Neural cell (in vitro differentiated cells): ENCODE data around the gene DNHD1.

Experiments
- EZH2 ChIP-seq: fragments of 200-600, 300-800 bp; shearing (Covaris generic), sonication (generic); IDR thresholded peaks from 2 replicates; pipeline ENCODE4 v1.6.1; 2014; ENCODE audit warnings: antibody characterized with exemption, low read length, borderline replicate concordance, mild to moderate bottlenecking; ENCODE audit not compliant: insufficient read depth, poor library complexity, severe bottlenecking
- MXI1 ChIP-seq: fragments of 450-650 bp; conservative IDR thresholded peaks from 2 replicates; pipeline ENCODE4 v1.6.1; 2014; ENCODE audit warnings: antibody characterized with exemption, mild to moderate bottlenecking; ENCODE audit not compliant: poor library complexity, severe bottlenecking
- RAD21 ChIP-seq: fragments of 450-650 bp; conservative IDR thresholded peaks from 2 replicates; pipeline ENCODE4 v1.6.1; 2014; ENCODE audit warnings: antibody characterized with exemption, mild to moderate bottlenecking, moderate library complexity
- REST ChIP-seq: IDR thresholded peaks from 2 replicates; pipeline ENCODE4 v1.6.1; 2012; ENCODE audit warnings: borderline replicate concordance
- TF ChIP-seq, protein P1 (sequence below): fragments of 450-650 bp; IDR thresholded peaks from 2 replicates; pipeline ENCODE4 v1.5.1; 2014; ENCODE audit warnings: antibody characterized with exemption, mild to moderate bottlenecking, moderate library complexity; ENCODE audit not compliant: poor library complexity, severe bottlenecking

GRCh38 chr11:6618117-6619003, 121.3 kb downstream of the DNHD1 start:
- no peak for TF ChIP-seq REST
- TF ChIP-seq, protein P1, sequence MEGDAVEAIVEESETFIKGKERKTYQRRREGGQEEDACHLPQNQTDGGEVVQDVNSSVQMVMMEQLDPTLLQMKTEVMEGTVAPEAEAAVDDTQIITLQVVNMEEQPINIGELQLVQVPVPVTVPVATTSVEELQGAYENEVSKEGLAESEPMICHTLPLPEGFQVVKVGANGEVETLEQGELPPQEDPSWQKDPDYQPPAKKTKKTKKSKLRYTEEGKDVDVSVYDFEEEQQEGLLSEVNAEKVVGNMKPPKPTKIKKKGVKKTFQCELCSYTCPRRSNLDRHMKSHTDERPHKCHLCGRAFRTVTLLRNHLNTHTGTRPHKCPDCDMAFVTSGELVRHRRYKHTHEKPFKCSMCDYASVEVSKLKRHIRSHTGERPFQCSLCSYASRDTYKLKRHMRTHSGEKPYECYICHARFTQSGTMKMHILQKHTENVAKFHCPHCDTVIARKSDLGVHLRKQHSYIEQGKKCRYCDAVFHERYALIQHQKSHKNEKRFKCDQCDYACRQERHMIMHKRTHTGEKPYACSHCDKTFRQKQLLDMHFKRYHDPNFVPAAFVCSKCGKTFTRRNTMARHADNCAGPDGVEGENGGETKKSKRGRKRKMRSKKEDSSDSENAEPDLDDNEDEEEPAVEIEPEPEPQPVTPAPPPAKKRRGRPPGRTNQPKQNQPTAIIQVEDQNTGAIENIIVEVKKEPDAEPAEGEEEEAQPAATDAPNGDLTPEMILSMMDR, result no peak
- TF ChIP-seq EZH2, result no peak
- no peak for TF ChIP-seq RAD21
- no peak for TF ChIP-seq MXI1
